CD4-positive, alpha-beta T cell treated with Interleukin-12 subunit alpha and Interleukin-12 subunit beta, for 1 hour (primary cell): ENCODE results near the gene TUBGCP6.

Experiments
- DNase-seq: peaks from one replicate; pipeline ENCODE4 v3.0.0-alpha.2; 2020

TUBGCP6 gene

GRCh38 chr22:50261615-50262459, 17.0 kb upstream of the TUBGCP6 start, which contains the start of gene MAPK12:
Gene MAPK12, minus strand, starts transcription at chr22:50261683. Its CDS starts 174 bp downstream, at chr22:50261509.
- DNase-seq = no peak

DNA sequence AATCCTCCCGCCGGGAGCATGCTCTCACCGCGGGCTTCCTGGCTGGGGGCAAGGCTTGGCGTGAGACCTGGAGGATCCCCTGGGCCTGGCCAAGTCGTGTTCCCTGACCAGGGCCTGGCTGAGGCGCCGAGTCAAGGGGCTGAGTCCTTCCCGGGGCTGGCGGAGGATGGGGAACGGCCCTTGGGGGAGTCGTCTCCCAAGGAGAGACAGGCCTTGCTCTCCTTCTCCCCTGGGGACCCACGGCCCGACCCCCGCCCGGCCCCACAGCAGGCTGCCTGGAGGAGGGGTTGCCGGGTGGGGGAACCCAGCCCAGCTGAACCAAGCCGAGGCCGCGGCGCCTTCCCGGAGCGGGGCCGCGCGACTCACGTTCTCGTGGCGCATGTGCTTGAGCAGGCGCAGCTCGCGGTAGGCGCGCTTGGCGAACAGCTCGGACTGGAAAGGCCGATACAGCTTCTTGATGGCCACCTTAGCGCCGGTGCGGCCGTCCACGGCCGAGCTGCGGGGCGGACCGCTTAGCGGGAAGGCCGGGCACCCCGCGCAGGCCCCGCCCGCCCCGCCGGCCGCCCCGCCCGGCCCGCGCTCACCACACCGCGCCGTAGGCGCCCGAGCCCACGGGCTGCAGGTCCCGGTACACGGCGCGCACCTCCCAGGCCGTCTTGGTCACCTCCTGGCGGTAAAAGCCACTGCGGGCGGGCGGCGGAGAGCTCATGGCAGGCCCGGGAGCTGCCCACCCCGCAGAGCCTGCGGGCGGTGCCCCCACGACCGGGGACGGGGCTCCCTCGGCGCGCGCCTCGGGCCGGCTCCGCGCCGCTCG, 16.2 kb upstream of the TUBGCP6 start:
- no peak for DNase-seq

DNA sequence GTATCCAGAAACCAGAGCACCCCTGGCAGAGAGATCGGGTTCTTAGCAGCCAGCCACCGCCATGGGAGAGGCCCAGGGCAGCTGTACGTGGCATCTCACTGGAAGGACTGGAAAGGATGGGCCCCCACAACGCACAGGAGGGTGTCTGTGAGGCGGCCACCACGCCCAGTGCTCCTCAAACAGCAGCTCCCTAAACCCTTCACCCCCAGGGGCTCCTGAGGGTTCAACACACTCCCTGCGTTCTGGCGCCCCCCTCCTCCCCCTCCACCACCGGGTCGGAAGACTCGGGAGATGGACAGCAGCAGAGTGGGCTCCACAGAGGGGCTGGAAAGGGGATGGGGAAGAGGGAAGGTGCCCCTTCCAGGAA, 15.6 kb upstream of the TUBGCP6 start:
- DNase-seq = no peak

DNA sequence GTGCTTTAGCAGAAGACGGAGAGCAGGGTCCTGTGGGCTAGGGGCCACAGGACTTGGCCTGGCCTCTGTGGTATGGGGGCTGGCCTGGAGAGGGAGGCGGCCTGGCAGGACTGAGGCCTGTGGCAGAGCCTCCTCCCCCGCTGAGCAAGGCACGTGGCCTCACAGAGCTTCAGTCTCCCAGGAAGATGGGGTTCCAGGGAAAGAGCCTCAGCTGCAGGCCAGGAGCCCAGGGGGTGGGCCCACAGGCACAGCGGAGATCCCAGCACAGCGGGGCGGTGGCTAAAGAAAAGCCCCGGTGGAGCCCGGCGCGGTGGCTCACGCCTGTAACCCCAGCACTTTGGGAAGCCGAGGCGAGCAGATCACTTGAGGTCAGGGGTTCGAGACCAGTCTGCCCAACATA, 14.5 kb upstream of the TUBGCP6 start:
- DNase-seq = no peak

GRCh38 chr22:50258361-50259292, 13.8 kb upstream of the TUBGCP6 start:
- DNase-seq = no peak

GRCh38 chr22:50257451-50258360, 12.9 kb upstream of the TUBGCP6 start:
- DNase-seq = no peak

DNA sequence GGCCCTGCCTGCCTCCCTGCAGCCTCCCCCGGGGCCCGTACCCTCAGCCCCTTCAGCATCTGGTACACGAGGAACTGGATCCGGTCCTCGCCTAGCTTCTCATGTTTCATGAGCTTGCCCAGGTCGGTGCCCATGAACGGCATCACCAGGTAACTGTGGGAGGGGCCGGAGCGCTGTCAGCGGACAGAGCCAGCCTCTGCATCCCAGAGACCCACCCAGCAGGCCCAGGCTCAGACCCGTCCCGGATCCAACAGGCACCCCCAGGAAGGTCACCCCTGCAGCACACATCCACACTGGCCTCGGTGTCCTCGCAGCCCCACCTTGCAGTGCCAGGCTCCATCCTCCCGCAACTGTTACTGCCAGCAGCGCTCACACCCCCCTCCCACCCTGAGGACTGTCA, 12.2 kb upstream of the TUBGCP6 start:
- no peak for DNase-seq

DNA sequence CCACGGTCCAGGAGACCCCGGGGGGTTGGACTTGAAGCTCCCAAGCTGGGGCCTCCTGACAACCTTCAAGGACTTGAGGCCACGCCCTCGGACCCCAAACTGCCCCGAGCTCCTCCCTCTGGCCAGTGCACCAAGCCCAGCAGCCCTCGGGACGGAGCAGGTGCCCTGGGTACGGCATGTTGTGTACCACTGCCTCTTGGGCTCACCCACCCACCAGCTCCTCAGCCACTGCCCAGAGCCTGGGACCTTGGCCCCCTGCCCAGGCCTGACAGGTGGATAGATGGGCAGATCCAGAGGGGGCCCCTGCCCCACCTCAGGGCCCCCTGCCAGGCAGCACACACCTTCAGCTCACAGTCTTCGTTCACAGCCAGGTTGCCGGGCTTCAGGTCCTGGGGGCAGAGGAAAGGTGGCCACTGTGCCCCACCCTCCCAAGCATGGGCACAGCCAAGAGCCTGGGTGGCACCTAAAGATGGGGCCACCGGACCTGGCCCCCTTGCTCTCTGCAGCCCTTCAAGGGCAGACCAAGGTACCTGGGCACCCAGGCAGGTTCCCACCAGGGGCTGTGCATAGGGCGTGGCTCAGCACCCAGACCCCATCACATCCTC, 11.5 kb upstream of the TUBGCP6 start:
- no peak for DNase-seq

DNA sequence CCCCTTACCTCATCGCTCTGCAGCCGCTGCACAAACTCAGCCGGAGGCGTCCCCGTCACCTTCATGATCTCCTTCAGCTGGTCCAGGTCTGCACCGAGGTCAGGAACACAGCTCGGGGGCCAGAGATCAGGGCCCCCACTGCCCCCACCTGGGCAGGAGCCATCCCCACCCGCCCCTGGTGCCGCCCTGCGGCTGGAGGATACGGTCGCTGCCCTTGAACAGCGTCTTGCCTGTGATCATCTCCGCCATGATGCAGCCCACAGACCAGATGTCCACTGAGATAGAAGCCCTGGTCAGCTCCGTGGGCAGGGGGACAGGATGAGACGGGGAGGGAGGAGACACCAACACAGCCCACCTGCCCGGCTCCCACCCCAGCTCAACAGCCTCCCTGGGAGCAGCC, 10.8 kb upstream of the TUBGCP6 start:
- DNase-seq = no peak

- no peak for DNase-seq
These were observed 10.3 kb upstream of the TUBGCP6 start for GRCh38 chr22:50255099-50255498.

DNA sequence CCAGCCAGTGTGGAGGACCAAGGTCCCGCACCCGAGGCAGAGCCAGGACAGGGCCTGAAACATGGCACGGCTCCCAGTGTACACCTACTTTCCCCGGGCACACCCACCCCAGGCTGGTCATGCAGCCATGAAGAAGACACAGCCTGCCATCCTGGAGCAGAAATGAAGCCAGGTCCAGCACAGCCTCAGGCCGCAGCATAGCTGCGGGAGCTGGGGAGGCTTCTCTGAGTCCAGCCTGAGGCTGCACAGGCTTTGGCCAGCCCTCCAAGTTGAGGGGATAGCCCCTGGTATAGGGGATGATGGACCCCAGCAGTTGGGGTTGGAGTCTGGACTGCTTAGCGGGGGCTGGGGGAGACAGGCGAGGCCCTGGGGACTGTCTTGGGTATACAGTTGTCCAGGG, 9.1 kb upstream of the TUBGCP6 start:
- no peak for DNase-seq

- DNase-seq = no peak
These were observed 8.5 kb upstream of the TUBGCP6 start for GRCh38 chr22:50253046-50253915.

DNA sequence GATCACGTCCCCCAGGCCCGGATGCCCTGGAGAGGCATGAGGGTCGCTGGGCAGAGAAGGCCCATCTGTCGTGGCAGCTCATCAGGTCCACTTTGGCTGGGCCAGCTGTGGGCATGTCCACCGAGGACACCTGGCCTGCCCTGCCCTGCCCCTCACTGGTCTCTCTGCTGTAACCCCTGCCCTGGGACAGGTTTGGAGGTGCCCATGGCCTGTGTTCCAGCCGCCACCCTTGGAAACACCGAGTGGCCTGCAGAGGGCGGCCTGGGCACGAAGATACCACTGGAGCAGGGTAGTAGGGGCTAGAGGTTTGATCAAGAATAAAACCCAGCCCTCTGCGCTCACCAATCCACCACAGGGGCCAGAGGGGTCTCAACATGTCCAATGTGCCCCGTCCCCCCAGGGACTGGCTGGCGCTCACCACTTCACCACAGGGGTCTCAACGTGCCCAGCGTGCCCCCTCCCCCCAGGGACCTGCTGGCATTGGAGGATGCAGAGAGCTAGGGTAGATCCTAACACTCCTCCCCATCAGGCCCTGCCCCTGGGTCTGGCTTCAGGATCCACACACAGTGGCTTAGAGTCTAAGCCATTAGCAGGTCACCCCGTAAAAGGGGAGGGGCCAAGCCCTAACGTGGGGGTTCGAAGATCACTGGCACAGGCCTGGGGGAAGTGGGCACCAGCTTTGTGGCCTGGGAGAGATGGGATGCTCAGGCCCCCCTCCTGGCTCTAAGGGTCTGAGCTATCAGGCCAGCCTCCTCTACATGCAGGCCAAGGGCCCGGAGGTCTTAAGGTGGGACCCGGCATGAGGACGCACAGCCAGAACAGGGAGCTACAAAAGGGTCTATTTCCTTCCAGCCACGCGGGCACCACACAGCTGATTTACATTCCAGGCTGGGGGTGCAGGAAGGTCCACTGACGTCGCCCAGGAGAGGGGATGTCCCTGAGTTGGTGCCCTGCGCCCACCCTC, 7.5 kb upstream of the TUBGCP6 start:
- DNase-seq = peak; percentile 77

DNA sequence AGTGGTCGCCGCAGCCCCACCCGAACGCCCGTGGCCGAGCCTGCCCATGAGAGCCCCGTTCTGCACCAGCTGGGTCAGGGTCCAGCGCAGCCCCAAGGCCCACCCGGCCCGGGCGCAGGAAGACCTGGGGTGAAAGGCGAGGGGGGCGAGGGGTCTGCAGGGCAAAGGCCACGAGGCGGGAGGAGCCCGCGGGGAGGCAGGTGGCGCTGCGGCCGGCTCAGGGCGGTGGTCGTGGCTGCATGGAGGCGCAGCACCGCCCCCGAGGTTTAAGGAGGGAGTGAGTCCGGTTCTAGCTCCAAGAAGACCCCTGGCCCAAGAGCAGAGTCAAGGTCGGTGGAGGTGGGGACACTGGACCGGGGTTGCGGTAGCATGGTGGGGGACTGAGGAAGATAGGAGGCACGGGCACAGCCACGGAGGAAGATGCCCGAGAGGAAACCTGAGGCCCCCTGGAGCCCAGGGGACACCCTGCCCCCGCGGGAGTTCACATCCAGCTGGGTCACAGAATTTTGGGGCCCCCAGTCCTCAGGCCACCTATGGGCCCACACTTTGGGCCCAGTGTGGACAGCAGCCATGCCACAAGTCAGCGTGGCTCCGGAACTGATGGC, 6.8 kb upstream of the TUBGCP6 start:
- no peak for DNase-seq

DNA sequence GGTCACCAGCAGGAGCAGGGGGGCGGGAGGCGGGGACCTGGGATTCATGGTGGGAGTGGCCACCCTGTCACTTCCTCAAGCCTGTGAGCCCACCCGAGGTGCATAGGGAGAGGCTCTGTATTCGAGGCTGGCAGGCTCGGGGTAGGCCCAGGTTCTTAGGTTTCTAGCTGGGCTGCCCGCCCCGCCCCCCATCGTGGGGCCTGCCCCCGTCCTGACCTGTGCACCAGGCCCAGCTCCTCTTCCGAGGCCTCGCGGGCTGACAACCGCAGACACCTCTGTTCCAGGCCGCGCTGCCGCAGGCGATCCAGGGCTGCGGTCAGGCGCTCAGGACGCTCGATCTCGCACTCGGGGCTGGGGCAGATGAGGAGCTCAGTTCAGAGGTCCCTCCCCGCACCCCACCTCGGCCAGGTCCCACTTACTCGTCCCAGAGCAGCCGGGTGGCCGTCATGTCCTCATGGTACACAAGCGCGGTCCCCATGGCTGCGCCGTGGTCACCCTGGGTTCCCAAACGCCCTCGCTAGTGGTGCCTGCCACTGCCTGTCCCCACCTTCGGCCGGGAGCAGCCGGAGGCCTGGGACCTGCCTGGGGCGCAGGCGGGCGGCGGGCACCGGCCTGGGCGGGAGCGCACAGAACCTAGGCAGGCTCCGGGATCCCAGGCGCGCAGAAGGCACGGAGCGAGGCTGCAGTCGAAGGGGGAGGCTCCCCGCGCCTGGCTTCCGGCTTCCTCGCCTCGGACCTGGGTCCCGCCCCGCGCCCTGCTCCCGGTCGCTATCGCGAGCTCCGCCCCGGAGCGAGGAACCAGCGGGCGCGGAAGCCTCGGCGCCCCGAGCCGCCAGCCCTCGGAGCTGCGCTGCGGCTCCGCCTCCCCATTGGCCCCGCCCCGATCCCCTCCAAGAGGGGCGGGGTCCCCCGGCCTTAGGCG, 6.0 kb upstream of the TUBGCP6 start, which contains the start of gene HDAC10:
Gene HDAC10, minus strand, starts transcription at position 711 of the 922 bp plus-strand sequence. Its CDS starts 233 bp downstream, at position 478.
- peak; percentile 86 for DNase-seq

DNA sequence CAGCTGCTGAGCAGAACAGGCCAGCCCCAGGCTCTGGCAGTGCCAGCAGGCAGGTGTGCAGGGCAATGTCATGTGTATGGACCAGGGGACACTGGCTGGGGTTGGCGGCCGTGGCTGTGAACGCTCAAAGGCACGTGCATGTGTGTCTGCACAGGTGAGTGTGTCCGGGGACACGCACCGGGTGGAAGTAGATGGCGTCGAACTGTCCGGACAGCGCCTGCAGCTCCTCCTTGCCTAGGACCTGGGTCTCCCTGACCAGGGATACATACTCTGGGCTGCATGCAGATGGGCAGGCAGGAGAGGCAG, 5.4 kb upstream of the TUBGCP6 start:
- no peak for DNase-seq
